GM23338 (cell line): ENCODE measurements around the gene NUDT4. TPM values are rescaled to one million over a fixed set of nuclear protein-coding genes. Genes with fewer than 3 reads are reported as not detected.

Source experiments
- ATAC-seq: fragments of 200-7000 bp; cut with Tn5 transposase; 3 replicates; pipeline ENCODE4 v1.9.1; 2020
- DNase-seq: peaks from one replicate; pipeline ENCODE4 v3.0.0-alpha.2; 2015; ENCODE audit warnings: low spot score
- H2AFZ ChIP-seq: fragments of 200-600 bp; sonication (generic); 2 replicates; pipeline ENCODE4 v1.8.0; 2016; ENCODE audit warnings: antibody characterized with exemption, mild to moderate bottlenecking, moderate library complexity
- H3F3A ChIP-seq: fragments of 200-600 bp; sonication (generic); replicated peaks from 2 replicates; pipeline ENCODE4 v1.8.0; 2017; ENCODE audit warnings: antibody characterized with exemption, mixed run types, low read depth
- H3K27ac ChIP-seq: fragments of 200-600 bp; sonication (generic); 2 replicates; pipeline ENCODE4 v1.6.1; 2016; ENCODE audit warnings: low read depth
- H3K27me3 ChIP-seq: fragments of 200-600 bp; sonication (generic); 2 replicates; pipeline ENCODE4 v1.8.0; 2016; ENCODE audit warnings: mild to moderate bottlenecking, mixed run types, moderate library complexity; ENCODE audit not compliant: insufficient read depth
- H3K36me3 ChIP-seq: fragments of 200-600 bp; sonication (generic); 2 replicates; pipeline ENCODE4 v1.8.0; 2016; ENCODE audit warnings: mild to moderate bottlenecking; ENCODE audit not compliant: insufficient read depth
- H3K4me1 ChIP-seq: fragments of 200-600 bp; sonication (generic); 2 replicates; pipeline ENCODE4 v1.8.0; 2016; ENCODE audit warnings: mild to moderate bottlenecking, moderate library complexity; ENCODE audit not compliant: insufficient read depth
- H3K4me2 ChIP-seq: fragments of 200-600 bp; sonication (generic); 2 replicates; pipeline ENCODE4 v1.7.1; 2017; ENCODE audit warnings: mixed run types
- H3K4me3 ChIP-seq: fragments of 200-600 bp; sonication (generic); 2 replicates; pipeline ENCODE4 v1.6.1; 2016; ENCODE audit warnings: mixed run types
- H3K79me2 ChIP-seq: fragments of 200-600 bp; sonication (generic); replicated peaks from 2 replicates; pipeline ENCODE4 v1.8.0; 2017; ENCODE audit warnings: mild to moderate bottlenecking; ENCODE audit not compliant: insufficient read depth
- H3K9me2 ChIP-seq: fragments of 200-600 bp; sonication (generic); 2 replicates; pipeline ENCODE4 v1.8.0; 2017; ENCODE audit not compliant: insufficient read depth
- H4K20me1 ChIP-seq: fragments of 200-600 bp; sonication (generic); replicated peaks from 2 replicates; pipeline ENCODE4 v1.8.0; 2017; ENCODE audit warnings: mild to moderate bottlenecking; ENCODE audit not compliant: insufficient read depth
- H3K27ac Mint-ChIP-seq: 2 replicates; pipeline ENCODE4 v1.8.0; 2020; ENCODE audit warnings: inconsistent platforms, mild to moderate bottlenecking, moderate library complexity, mixed read lengths
- H3K27me3 Mint-ChIP-seq: 3 replicates; pipeline ENCODE4 v1.8.0; 2022; ENCODE audit warnings: low read depth, mild to moderate bottlenecking, moderate library complexity, mixed read lengths, inconsistent platforms; ENCODE audit not compliant: insufficient read depth, poor library complexity
- H3K36me3 Mint-ChIP-seq: 3 replicates; pipeline ENCODE4 v1.8.0; 2021; ENCODE audit warnings: low read depth, mild to moderate bottlenecking, inconsistent platforms, moderate library complexity, mixed read lengths
- H3K4me1 Mint-ChIP-seq: 3 replicates; pipeline ENCODE4 v1.8.0; 2020; ENCODE audit warnings: mild to moderate bottlenecking, inconsistent platforms, mixed read lengths
- H3K4me3 Mint-ChIP-seq: 3 replicates; pipeline ENCODE4 v1.8.0; 2021; ENCODE audit warnings: moderate library complexity, mild to moderate bottlenecking, inconsistent platforms, mixed read lengths
- H3K9me3 Mint-ChIP-seq: 3 replicates; pipeline ENCODE4 v1.8.0; 2020; ENCODE audit warnings: moderate library complexity, mild to moderate bottlenecking, inconsistent platforms, mixed read lengths
- CREB1 ChIP-seq: fragments of 250-450 bp; sonication (Bioruptor Pico); IDR thresholded peaks from 2 replicates; pipeline ENCODE4 v1.5.0; 2020; ENCODE audit warnings: low read depth, mild to moderate bottlenecking, moderate library complexity
- EZH2 ChIP-seq: fragments of 200-600 bp; sonication (generic); IDR thresholded peaks from one replicate; pipeline ENCODE4 v1.8.0; 2017; ENCODE audit warnings: antibody characterized with exemption, mild to moderate bottlenecking, low read depth; ENCODE audit not compliant: unreplicated experiment
- EZH2phosphoT487 ChIP-seq: fragments of 200-600 bp; sonication (generic); IDR thresholded peaks from one replicate; pipeline ENCODE4 v1.8.1; 2018; ENCODE audit warnings: antibody characterized with exemption; ENCODE audit not compliant: unreplicated experiment
- JUNB ChIP-seq: IDR thresholded peaks from one replicate; pipeline ENCODE4 v1.6.1; 2016; ENCODE audit warnings: antibody characterized with exemption; ENCODE audit not compliant: unreplicated experiment
- NANOG ChIP-seq: IDR thresholded peaks from 2 replicates; pipeline ENCODE4 v1.6.1; 2016; ENCODE audit warnings: antibody characterized with exemption, borderline replicate concordance
- POLR2AphosphoS5 ChIP-seq: IDR thresholded peaks from 2 replicates; pipeline ENCODE4 v1.6.1; 2016; ENCODE audit warnings: antibody characterized with exemption, low read depth
- STAT1 ChIP-seq: IDR thresholded peaks from one replicate; pipeline ENCODE4 v1.6.1; 2016; ENCODE audit warnings: antibody characterized with exemption; ENCODE audit not compliant: unreplicated experiment
- ZNF114 ChIP-seq: fragments of 250-450 bp; sonication (Bioruptor Pico); IDR thresholded peaks from 2 replicates; pipeline ENCODE4 v1.5.0; 2020; ENCODE audit warnings: mild to moderate bottlenecking, moderate library complexity
- ZNF331 ChIP-seq: fragments of 250-450 bp; sonication (Bioruptor Pico); IDR thresholded peaks from 2 replicates; pipeline ENCODE4 v1.5.0; 2020; ENCODE audit warnings: low read depth, mild to moderate bottlenecking, moderate library complexity
- polyA plus RNA-seq: library from polyadenylated mRNA; unstranded; fragments of >200 nt; fragmentation: Nextera tagmentation; extraction: Ambion mirVana; gene quantifications from 2 replicates; pipeline ENCODE4 v1.2.1, GENCODE V29; 2016
- total RNA-seq: library from RNA; depleted of rRNA; stranded (reverse); fragments of >200 nt; shearing (Covaris generic); gene quantifications from 2 replicates; pipeline ENCODE4 v1.2.3, GENCODE V29; 2014
- TF ChIP-seq, protein P1 (sequence below): IDR thresholded peaks from 2 replicates; pipeline ENCODE4 v1.6.1; 2016; ENCODE audit warnings: antibody characterized with exemption
- TF ChIP-seq, protein P2 (sequence below): IDR thresholded peaks from one replicate; pipeline ENCODE4 v1.6.1; 2018; ENCODE audit warnings: antibody characterized with exemption; ENCODE audit not compliant: unreplicated experiment
- TF ChIP-seq, protein P3 (sequence below), 2 experiments: fragments of 200-600 bp in 1 of 2; sonication (generic) in 1 of 2; conservative IDR thresholded peaks; 2 replicates each; pipeline versions ENCODE4 v1.5.1 to v1.6.1; 2016 to 2017; ENCODE audit warnings: antibody characterized with exemption in 2 of 2, low read depth in 2 of 2, mild to moderate bottlenecking in 2 of 2, moderate library complexity in 1 of 2
- TF ChIP-seq, protein P4 (sequence below): fragments of 250-450 bp; sonication (Bioruptor Pico); IDR thresholded peaks from 2 replicates; pipeline ENCODE4 v1.5.0; 2020; ENCODE audit warnings: mild to moderate bottlenecking, moderate library complexity

The NUDT4 gene
- total and polyA plus RNA-seq, 2 experiments from 2014 or later, result 32.3 to 67.2 TPM

DNA sequence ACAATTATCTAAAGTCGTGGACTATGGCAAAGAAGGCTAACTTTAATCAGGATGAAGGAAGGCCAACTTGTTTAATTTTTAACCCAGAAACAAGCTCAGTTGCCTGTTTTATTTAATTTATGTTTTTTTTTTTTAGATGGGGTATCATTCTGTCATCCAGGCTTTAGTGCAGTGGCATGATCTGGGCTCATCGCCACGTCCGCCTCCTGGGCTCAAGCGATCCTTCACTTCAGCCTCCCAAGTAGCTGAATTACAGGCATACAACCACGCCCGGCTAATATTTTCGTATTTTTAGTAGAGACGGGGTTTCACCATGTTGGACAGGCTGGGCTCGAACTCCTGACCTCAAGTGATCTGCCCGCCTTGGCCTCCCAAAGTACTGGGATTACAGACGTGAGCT lies 19.7 kb downstream of the NUDT4 start:
- no peak overlapping the region for H2AFZ ChIP-seq
- H4K20me1 ChIP-seq, result peaks cover 1% of the 10 kb centered on the region
- DNase-seq (no peak), ATAC-seq (no peak)
- no peaks in the 10 kb centered on the region for H3K4me1 ChIP-seq
- Mint-ChIP-seq H3K4me3 (no peak overlapping the region), H3K27ac (no peak overlapping the region), H3K9me3 (no peaks in the 10 kb centered on the region), H3K36me3 (peaks cover 50% of the 10 kb centered on the region), H3K4me1 (no peaks in the 10 kb centered on the region), H3K27me3 (no peaks in the 10 kb centered on the region)
- H3K79me2 ChIP-seq, result peaks cover 22% of the 10 kb centered on the region
- H3K9me2 ChIP-seq, result no peaks in the 10 kb centered on the region
- peaks cover 21% of the 10 kb centered on the region for H3K36me3 ChIP-seq
- H3K27me3 ChIP-seq, result peaks cover 6% of the 10 kb centered on the region; the same call in 1 of the 2 replicates
- no peak overlapping the region for H3K4me2 ChIP-seq
- peaks cover 3% of the 10 kb centered on the region; the same call in 1 of the 2 replicates for H3F3A ChIP-seq
- H3K4me3 ChIP-seq, result no peak overlapping the region
- H3K27ac ChIP-seq, result peak overlapping the region; percentile 19; the same call in 1 of the 2 replicates
- TF ChIP-seq JUNB, result no peak
- TF ChIP-seq, protein P1, sequence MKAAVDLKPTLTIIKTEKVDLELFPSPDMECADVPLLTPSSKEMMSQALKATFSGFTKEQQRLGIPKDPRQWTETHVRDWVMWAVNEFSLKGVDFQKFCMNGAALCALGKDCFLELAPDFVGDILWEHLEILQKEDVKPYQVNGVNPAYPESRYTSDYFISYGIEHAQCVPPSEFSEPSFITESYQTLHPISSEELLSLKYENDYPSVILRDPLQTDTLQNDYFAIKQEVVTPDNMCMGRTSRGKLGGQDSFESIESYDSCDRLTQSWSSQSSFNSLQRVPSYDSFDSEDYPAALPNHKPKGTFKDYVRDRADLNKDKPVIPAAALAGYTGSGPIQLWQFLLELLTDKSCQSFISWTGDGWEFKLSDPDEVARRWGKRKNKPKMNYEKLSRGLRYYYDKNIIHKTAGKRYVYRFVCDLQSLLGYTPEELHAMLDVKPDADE, result no peak
- no peak for TF ChIP-seq CREB1 (CRISPR knock-in tag)
- TF ChIP-seq, protein P2, sequence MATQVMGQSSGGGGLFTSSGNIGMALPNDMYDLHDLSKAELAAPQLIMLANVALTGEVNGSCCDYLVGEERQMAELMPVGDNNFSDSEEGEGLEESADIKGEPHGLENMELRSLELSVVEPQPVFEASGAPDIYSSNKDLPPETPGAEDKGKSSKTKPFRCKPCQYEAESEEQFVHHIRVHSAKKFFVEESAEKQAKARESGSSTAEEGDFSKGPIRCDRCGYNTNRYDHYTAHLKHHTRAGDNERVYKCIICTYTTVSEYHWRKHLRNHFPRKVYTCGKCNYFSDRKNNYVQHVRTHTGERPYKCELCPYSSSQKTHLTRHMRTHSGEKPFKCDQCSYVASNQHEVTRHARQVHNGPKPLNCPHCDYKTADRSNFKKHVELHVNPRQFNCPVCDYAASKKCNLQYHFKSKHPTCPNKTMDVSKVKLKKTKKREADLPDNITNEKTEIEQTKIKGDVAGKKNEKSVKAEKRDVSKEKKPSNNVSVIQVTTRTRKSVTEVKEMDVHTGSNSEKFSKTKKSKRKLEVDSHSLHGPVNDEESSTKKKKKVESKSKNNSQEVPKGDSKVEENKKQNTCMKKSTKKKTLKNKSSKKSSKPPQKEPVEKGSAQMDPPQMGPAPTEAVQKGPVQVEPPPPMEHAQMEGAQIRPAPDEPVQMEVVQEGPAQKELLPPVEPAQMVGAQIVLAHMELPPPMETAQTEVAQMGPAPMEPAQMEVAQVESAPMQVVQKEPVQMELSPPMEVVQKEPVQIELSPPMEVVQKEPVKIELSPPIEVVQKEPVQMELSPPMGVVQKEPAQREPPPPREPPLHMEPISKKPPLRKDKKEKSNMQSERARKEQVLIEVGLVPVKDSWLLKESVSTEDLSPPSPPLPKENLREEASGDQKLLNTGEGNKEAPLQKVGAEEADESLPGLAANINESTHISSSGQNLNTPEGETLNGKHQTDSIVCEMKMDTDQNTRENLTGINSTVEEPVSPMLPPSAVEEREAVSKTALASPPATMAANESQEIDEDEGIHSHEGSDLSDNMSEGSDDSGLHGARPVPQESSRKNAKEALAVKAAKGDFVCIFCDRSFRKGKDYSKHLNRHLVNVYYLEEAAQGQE, result no peak
- TF ChIP-seq EZH2phosphoT487, result no peak
- TF ChIP-seq EZH2, result no peak
- TF ChIP-seq, protein P3, sequence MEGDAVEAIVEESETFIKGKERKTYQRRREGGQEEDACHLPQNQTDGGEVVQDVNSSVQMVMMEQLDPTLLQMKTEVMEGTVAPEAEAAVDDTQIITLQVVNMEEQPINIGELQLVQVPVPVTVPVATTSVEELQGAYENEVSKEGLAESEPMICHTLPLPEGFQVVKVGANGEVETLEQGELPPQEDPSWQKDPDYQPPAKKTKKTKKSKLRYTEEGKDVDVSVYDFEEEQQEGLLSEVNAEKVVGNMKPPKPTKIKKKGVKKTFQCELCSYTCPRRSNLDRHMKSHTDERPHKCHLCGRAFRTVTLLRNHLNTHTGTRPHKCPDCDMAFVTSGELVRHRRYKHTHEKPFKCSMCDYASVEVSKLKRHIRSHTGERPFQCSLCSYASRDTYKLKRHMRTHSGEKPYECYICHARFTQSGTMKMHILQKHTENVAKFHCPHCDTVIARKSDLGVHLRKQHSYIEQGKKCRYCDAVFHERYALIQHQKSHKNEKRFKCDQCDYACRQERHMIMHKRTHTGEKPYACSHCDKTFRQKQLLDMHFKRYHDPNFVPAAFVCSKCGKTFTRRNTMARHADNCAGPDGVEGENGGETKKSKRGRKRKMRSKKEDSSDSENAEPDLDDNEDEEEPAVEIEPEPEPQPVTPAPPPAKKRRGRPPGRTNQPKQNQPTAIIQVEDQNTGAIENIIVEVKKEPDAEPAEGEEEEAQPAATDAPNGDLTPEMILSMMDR (conservative IDR thresholded peaks at IDR 0.05; ENCODE audit: low read depth in 2 of 2), result no peak
- no peak for TF ChIP-seq ZNF331 (CRISPR knock-in tag)
- TF ChIP-seq, protein P4, sequence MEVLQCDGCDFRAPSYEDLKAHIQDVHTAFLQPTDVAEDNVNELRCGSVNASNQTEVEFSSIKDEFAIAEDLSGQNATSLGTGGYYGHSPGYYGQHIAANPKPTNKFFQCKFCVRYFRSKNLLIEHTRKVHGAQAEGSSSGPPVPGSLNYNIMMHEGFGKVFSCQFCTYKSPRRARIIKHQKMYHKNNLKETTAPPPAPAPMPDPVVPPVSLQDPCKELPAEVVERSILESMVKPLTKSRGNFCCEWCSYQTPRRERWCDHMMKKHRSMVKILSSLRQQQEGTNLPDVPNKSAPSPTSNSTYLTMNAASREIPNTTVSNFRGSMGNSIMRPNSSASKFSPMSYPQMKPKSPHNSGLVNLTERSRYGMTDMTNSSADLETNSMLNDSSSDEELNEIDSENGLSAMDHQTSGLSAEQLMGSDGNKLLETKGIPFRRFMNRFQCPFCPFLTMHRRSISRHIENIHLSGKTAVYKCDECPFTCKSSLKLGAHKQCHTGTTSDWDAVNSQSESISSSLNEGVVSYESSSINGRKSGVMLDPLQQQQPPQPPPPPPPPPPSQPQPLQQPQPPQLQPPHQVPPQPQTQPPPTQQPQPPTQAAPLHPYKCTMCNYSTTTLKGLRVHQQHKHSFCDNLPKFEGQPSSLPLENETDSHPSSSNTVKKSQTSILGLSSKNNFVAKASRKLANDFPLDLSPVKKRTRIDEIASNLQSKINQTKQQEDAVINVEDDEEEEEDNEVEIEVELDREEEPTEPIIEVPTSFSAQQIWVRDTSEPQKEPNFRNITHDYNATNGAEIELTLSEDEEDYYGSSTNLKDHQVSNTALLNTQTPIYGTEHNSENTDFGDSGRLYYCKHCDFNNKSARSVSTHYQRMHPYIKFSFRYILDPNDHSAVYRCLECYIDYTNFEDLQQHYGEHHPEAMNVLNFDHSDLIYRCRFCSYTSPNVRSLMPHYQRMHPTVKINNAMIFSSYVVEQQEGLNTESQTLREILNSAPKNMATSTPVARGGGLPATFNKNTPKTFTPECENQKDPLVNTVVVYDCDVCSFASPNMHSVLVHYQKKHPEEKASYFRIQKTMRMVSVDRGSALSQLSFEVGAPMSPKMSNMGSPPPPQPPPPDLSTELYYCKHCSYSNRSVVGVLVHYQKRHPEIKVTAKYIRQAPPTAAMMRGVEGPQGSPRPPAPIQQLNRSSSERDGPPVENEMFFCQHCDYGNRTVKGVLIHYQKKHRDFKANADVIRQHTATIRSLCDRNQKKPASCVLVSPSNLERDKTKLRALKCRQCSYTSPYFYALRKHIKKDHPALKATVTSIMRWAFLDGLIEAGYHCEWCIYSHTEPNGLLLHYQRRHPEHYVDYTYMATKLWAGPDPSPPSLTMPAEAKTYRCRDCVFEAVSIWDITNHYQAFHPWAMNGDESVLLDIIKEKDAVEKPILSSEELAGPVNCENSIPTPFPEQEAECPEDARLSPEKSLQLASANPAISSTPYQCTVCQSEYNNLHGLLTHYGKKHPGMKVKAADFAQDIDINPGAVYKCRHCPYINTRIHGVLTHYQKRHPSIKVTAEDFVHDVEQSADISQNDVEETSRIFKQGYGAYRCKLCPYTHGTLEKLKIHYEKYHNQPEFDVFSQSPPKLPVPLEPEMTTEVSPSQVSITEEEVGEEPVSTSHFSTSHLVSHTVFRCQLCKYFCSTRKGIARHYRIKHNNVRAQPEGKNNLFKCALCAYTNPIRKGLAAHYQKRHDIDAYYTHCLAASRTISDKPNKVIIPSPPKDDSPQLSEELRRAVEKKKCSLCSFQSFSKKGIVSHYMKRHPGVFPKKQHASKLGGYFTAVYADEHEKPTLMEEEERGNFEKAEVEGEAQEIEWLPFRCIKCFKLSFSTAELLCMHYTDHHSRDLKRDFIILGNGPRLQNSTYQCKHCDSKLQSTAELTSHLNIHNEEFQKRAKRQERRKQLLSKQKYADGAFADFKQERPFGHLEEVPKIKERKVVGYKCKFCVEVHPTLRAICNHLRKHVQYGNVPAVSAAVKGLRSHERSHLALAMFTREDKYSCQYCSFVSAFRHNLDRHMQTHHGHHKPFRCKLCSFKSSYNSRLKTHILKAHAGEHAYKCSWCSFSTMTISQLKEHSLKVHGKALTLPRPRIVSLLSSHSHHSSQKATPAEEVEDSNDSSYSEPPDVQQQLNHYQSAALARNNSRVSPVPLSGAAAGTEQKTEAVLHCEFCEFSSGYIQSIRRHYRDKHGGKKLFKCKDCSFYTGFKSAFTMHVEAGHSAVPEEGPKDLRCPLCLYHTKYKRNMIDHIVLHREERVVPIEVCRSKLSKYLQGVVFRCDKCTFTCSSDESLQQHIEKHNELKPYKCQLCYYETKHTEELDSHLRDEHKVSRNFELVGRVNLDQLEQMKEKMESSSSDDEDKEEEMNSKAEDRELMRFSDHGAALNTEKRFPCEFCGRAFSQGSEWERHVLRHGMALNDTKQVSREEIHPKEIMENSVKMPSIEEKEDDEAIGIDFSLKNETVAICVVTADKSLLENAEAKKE, result no peak
- no peak for TF ChIP-seq ZNF114 (CRISPR knock-in tag)
- no peak for TF ChIP-seq POLR2AphosphoS5
- no peak for TF ChIP-seq NANOG
- TF ChIP-seq STAT1, result no peak
